Gastroesophageal sphincter (tissue), 4 donors: ENCODE results near the gene C6orf120. TPM values are rescaled to one million over a fixed set of nuclear protein-coding genes. Genes with fewer than 3 reads are reported as not detected.
A peak's percentile ranks its signal among the peaks of the same experiment; 100 is the strongest.

ENCODE experiments used
- ATAC-seq: fragments of 150-250 bp; one replicate; pipeline ENCODE4 v1.9.1; 2016; ENCODE audit warnings: mild to moderate bottlenecking, moderate library complexity
- H3K27ac ChIP-seq, 4 donors: fragments of 200-600 bp; sonication (generic) in 3 of 4; 1 replicate in 3 of 4; 2 replicates in 1 of 4; pipeline ENCODE4 v1.5.1; 2016 to 2019
- H3K27me3 ChIP-seq: fragments of 200-600 bp; sonication (generic); one replicate; pipeline ENCODE4 v1.5.1; 2019
- H3K36me3 ChIP-seq, 2 donors: fragments of 200-600 bp; sonication (generic); one replicate each; pipeline ENCODE4 v1.5.1; 2019; ENCODE audit warnings: control low read depth in 1 of 2
- H3K4me1 ChIP-seq, 3 donors: fragments of 200-600 bp; sonication (generic); 1 replicate in 2 of 3; 2 replicates in 1 of 3; pipeline ENCODE4 v1.5.1; 2016 to 2019; ENCODE audit warnings: control low read depth in 2 of 3
- H3K4me3 ChIP-seq, 2 donors: fragments of 200-600 bp; sonication (generic); one replicate each; pipeline ENCODE4 v1.5.1; 2019; ENCODE audit warnings: mild to moderate bottlenecking in 1 of 2, moderate library complexity in 1 of 2
- H3K9me3 ChIP-seq, 3 donors: fragments of 200-600 bp; sonication (generic); one replicate each; pipeline ENCODE4 v1.5.1; 2017 to 2019; ENCODE audit warnings: control low read depth in 2 of 3
- EP300 ChIP-seq: sonication (generic); formaldehyde crosslinking; IDR thresholded peaks from one replicate; pipeline ENCODE4 v1.6.1; 2017; ENCODE audit warnings: antibody characterized with exemption, mild to moderate bottlenecking
- POLR2A ChIP-seq, 2 donors: fragments of 450-650 bp; IDR thresholded peaks; one replicate each; pipeline ENCODE4 v1.6.1; 2017; ENCODE audit warnings: antibody characterized with exemption in 2 of 2, mild to moderate bottlenecking in 2 of 2, moderate library complexity in 1 of 2
- POLR2AphosphoS5 ChIP-seq: sonication (generic); formaldehyde crosslinking; IDR thresholded peaks from one replicate; pipeline ENCODE4 v1.6.1; 2017; ENCODE audit warnings: antibody characterized with exemption
- WGBS, 2 donors: methylation state at CpG; one replicate each; pipeline ENCODE4 v1.1.5; 2018; ENCODE audit warnings: low coverage in 1 of 2; 5-methylcytosine and 5-hydroxymethylcytosine counted together
- total RNA-seq, 4 donors: library from RNA; depleted of rRNA; stranded (reverse); fragments of >200 nt; gene quantifications; one replicate each; pipeline ENCODE4 v1.1.0, GENCODE V29; 2016
- TF ChIP-seq, protein P1 (sequence below), 4 experiments: fragments of 200-600 bp in 2 of 4; fragments of 450-650 bp in 2 of 4; sonication (generic) in 1 of 4; IDR thresholded peaks; one replicate each; pipeline ENCODE4 v1.5.1; 2017 to 2019; ENCODE audit warnings: antibody characterized with exemption in 4 of 4, mild to moderate bottlenecking in 2 of 4, moderate library complexity in 2 of 4

C6orf120 gene
- total RNA-seq, 4 donors from 2014 or later = 31.9 to 38.8 (median 35.4) TPM

DNA sequence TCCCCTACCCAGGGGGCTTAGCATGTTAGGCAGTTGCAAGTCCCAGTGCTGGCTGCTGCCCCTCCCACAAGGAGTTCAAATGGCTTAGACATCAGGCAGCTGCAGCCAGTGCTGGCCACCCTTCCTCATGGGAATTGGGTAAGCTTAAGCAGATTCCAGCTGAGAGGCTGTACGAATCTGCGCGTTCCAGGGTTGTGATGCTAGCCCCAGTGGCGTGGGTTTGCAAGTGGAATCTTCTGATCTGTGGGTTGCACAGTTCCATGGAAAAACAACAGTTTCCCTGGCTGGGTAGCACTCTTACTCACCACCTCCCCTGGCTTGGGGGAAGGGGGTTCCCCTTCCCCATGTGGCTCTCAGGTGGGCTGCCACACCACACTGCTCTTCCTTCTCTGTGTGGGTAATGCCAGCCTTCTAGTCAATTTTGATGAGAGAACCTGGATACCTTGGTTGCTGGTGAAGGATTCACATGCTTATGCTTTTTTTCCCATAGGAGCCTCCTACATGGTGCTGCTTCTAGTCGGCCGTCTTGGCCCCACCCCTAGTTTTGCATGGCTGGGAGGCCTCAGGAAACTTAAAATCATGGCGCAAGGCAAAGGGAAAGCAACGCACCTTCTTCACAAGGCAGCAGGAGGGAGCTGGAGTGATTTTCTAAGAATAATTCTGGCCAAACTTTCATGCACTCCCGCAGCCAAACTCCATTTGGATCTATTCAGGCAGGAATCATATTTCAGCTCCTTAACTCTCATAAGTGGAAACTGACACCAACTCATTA lies 36.5 kb downstream of the C6orf120 start:
- Histone ChIP-seq H3K36me3 (no peaks in the 10 kb centered on the region), H3K4me3 (no peak overlapping the region), H3K9me3 (no peaks in the 10 kb centered on the region), H3K27ac (peak overlapping the region in 1 of 4 donors; percentile 17), H3K27me3 (no peaks in the 10 kb centered on the region), H3K4me1 (no peaks in the 10 kb centered on the region)
- 23 to 57% methylated on average over 3 to 4 of the region's 9 CpGs for WGBS, 2 donors
- peak; percentile 74 for ATAC-seq
- no peak for TF ChIP-seq EP300

DNA sequence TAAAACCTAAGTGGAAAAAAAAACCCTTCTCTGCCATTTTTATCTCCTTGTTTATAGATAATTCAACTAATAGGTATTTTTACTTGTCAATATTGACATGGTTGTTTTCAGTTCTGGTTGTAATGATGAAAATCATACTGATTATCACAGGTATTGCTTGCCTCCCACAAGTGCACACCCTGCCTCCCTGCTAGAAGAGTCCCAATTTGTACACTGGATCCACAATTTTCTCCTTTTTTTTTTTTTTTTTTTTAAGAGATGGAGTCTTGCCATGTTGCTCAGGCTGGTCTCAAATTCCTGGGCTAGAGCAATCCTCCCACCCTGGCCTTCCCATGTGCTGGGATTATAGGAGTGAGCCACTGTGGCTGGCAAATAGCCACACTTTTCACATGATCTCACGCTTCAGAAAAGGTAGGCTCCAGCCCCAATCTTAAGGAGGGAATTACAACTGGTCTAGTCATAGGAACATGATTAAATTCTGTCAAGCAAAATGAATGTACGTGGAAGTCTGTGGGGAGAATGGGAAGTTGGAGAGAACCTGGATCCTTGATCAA lies 37.1 kb downstream of the C6orf120 start:
- no peaks in the 10 kb centered on the region for H3K4me1 ChIP-seq
- H3K4me3 ChIP-seq = no peak overlapping the region
- H3K27me3 ChIP-seq = no peaks in the 10 kb centered on the region
- no peaks in the 10 kb centered on the region for H3K9me3 ChIP-seq
- TF ChIP-seq POLR2AphosphoS5 (no peak), POLR2A (IDR thresholded peaks at IDR 0.05) (no peak), EP300 (no peak)
- TF ChIP-seq, protein P1, sequence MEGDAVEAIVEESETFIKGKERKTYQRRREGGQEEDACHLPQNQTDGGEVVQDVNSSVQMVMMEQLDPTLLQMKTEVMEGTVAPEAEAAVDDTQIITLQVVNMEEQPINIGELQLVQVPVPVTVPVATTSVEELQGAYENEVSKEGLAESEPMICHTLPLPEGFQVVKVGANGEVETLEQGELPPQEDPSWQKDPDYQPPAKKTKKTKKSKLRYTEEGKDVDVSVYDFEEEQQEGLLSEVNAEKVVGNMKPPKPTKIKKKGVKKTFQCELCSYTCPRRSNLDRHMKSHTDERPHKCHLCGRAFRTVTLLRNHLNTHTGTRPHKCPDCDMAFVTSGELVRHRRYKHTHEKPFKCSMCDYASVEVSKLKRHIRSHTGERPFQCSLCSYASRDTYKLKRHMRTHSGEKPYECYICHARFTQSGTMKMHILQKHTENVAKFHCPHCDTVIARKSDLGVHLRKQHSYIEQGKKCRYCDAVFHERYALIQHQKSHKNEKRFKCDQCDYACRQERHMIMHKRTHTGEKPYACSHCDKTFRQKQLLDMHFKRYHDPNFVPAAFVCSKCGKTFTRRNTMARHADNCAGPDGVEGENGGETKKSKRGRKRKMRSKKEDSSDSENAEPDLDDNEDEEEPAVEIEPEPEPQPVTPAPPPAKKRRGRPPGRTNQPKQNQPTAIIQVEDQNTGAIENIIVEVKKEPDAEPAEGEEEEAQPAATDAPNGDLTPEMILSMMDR (IDR thresholded peaks at IDR 0.05) = no peak
- no peak for ATAC-seq
- H3K36me3 ChIP-seq = no peaks in the 10 kb centered on the region
- H3K27ac ChIP-seq = no peak overlapping the region
- 59 to 89% methylated on average over 1 to 2 of the region's 2 CpGs for WGBS, 2 donors

DNA sequence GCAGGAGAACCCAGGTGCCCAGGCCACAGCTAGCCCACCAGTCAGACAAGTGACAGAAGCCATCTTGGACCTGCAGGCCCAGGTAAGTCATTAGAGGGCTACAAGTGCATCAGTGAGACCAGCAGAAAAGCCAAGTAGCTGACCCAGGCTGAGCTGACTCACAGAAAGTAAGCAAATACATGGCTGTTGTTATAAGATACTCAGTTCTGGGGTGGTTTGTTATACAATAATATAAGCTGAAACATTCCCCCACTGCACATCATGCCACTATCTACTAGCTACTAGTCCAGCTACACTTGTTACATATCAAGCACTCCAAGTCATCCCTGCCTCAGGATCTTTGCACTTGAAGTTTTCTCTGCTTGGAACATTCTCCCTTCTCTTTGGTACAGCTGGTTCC lies 39.4 kb downstream of the C6orf120 start:
- no peak for ATAC-seq
- no peak for TF ChIP-seq POLR2AphosphoS5
- no peak for TF ChIP-seq POLR2A (IDR thresholded peaks at IDR 0.05)
- TF ChIP-seq, protein P1 (IDR thresholded peaks at IDR 0.05) = no peak
- no peak for TF ChIP-seq EP300
- Histone ChIP-seq H3K4me3 (no peak overlapping the region), H3K27ac (no peak overlapping the region), H3K36me3 (no peaks in the 10 kb centered on the region), H3K9me3 (no peaks in the 10 kb centered on the region), H3K4me1 (no peaks in the 10 kb centered on the region), H3K27me3 (no peaks in the 10 kb centered on the region)

DNA sequence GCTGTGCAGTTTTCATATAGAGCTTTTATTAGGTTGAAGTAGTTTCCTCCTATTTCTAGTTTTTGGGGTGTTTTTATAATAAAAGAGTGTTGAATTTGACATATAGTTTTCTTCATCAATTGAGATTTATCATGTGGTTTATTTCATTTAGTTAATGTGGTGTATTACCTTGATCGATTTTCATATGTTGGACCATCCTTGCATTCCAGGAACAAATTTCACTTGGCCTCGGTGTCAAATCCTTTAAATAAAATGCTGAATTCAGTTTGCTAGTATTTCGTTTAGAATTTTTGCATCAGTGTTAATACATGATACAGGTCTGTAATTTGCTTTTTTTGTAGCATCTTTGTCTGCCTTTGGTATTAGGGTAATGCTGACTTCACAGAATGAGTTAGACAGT lies 43.5 kb downstream of the C6orf120 start:
- H3K4me1 ChIP-seq = peaks cover 2 to 7% (median 3%) of the 10 kb centered on the region in 3 donors
- H3K36me3 ChIP-seq = no peaks in the 10 kb centered on the region
- no peak overlapping the region for H3K4me3 ChIP-seq
- no peak for ATAC-seq
- no peaks in the 10 kb centered on the region for H3K27me3 ChIP-seq
- TF ChIP-seq POLR2AphosphoS5 = no peak
- TF ChIP-seq, protein P1 (IDR thresholded peaks at IDR 0.05) = no peak
- no peak for TF ChIP-seq EP300
- TF ChIP-seq POLR2A (IDR thresholded peaks at IDR 0.05) = no peak
- H3K27ac ChIP-seq = no peak overlapping the region
- WGBS, 2 donors = 77 to 90% methylated on average over 3 of the region's 3 CpGs
- H3K9me3 ChIP-seq = no peaks in the 10 kb centered on the region

DNA sequence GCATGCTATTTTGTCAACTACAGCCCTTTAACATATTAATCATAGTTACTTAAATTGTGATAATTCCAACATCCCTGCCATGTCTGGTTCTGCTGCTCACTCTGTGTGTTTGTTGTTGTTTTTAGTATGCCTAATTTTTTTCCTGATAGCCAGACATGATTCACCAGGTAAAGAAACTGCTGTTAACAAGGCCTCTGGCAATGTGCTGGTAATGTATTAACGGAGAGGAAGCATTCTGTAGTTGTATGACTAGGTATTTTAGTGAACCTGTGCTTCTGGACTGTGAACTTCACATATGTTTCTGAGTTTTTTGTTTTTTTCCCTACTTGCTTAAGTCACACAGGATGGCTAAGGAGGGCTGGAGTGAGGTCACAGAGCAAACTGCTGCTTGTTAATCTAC lies 44.6 kb downstream of the C6orf120 start:
- Histone ChIP-seq H3K36me3 (no peaks in the 10 kb centered on the region), H3K27ac (no peak overlapping the region), H3K4me3 (no peak overlapping the region), H3K9me3 (no peaks in the 10 kb centered on the region), H3K4me1 (peaks cover 4 to 14% (median 5%) of the 10 kb centered on the region in 3 donors), H3K27me3 (no peaks in the 10 kb centered on the region)
- 93 to 100% methylated on average over 1 of the region's 1 CpG for WGBS, 2 donors
- TF ChIP-seq, protein P1 (IDR thresholded peaks at IDR 0.05) = no peak
- TF ChIP-seq POLR2AphosphoS5 (no peak), EP300 (no peak), POLR2A (IDR thresholded peaks at IDR 0.05) (no peak)
- ATAC-seq = no peak
